ENCODE results near the gene EPG5. TPM values are rescaled to one million over a fixed set of nuclear protein-coding genes. Genes with fewer than 3 reads are reported as not detected.

The EPG5 gene
- total RNA-seq, 1 donor from 2014 or later: 34.0 TPM

- Histone ChIP-seq H3K4me1 (no peaks in the 10 kb centered on the region), H3K4me3 (no peak overlapping the region), H3F3A (ENCODE audit: low read depth) (no peaks in the 10 kb centered on the region), H3K27ac (no peak overlapping the region), H3K79me2 (ENCODE audit: low read depth) (peaks cover 5% of the 10 kb centered on the region), H4K20me1 (ENCODE audit: low read depth) (peaks cover 7% of the 10 kb centered on the region), H3K36me3 (no peaks in the 10 kb centered on the region), H2AFZ (replicated peaks) (no peak overlapping the region), H3K9ac (no peak overlapping the region), H3K9me3 (ENCODE audit: low read depth) (no peaks in the 10 kb centered on the region), H3K4me2 (no peak overlapping the region), H3K27me3 (no peaks in the 10 kb centered on the region)
- H3K27ac Mint-ChIP-seq: no peak overlapping the region
- no peaks in the 10 kb centered on the region for H3K4me1 Mint-ChIP-seq
- H3K36me3 Mint-ChIP-seq: peaks cover 17% of the 10 kb centered on the region
- TF ChIP-seq EZH2 (IDR thresholded peaks at IDR 0.05) (no peak), CTCF (IDR thresholded peaks at IDR 0.05) (no peak), EZH2phosphoT487 (IDR thresholded peaks at IDR 0.05) (no peak)
- H3K9me3 Mint-ChIP-seq: no peaks in the 10 kb centered on the region
- H3K27me3 Mint-ChIP-seq (ENCODE audit: insufficient read depth, low read depth): no peaks in the 10 kb centered on the region
- H3K4me3 Mint-ChIP-seq: no peak overlapping the region
- DNase-seq (ENCODE audit: low spot score): no peak
These were observed 12.8 kb downstream of the EPG5 start for GRCh38 chr18:45954070-45954934.

GRCh38 chr18:45951016-45951714, 16.0 kb downstream of the EPG5 start:
- no peak for DNase-seq (ENCODE audit: low spot score)
- H3K27me3 ChIP-seq: no peaks in the 10 kb centered on the region
- Mint-ChIP-seq H3K36me3 (peaks cover 28% of the 10 kb centered on the region), H3K27me3 (ENCODE audit: insufficient read depth, low read depth) (no peaks in the 10 kb centered on the region), H3K4me3 (no peak overlapping the region), H3K27ac (no peak overlapping the region), H3K9me3 (no peaks in the 10 kb centered on the region), H3K4me1 (no peaks in the 10 kb centered on the region)
- H3K4me2 ChIP-seq: no peak overlapping the region
- H3K27ac ChIP-seq: no peak overlapping the region
- no peaks in the 10 kb centered on the region for H3K36me3 ChIP-seq
- H3K9ac ChIP-seq: no peak overlapping the region
- H4K20me1 ChIP-seq (ENCODE audit: low read depth): no peaks in the 10 kb centered on the region
- no peaks in the 10 kb centered on the region for H3K4me1 ChIP-seq
- H2AFZ ChIP-seq (replicated peaks): no peak overlapping the region
- H3K4me3 ChIP-seq: no peak overlapping the region
- no peaks in the 10 kb centered on the region for H3K79me2 ChIP-seq (ENCODE audit: low read depth)
- no peaks in the 10 kb centered on the region for H3K9me3 ChIP-seq (ENCODE audit: low read depth)
- no peak for TF ChIP-seq EZH2 (IDR thresholded peaks at IDR 0.05)
- no peak for TF ChIP-seq CTCF (IDR thresholded peaks at IDR 0.05)
- no peak for TF ChIP-seq EZH2phosphoT487 (IDR thresholded peaks at IDR 0.05)
- H3F3A ChIP-seq (ENCODE audit: low read depth): no peaks in the 10 kb centered on the region

- H3F3A ChIP-seq (ENCODE audit: low read depth): no peaks in the 10 kb centered on the region
- H3K79me2 ChIP-seq (ENCODE audit: low read depth): no peaks in the 10 kb centered on the region
- H3K4me3 ChIP-seq: no peak overlapping the region
- TF ChIP-seq EZH2phosphoT487 (IDR thresholded peaks at IDR 0.05): no peak
- no peak for TF ChIP-seq EZH2 (IDR thresholded peaks at IDR 0.05)
- no peak for TF ChIP-seq CTCF (IDR thresholded peaks at IDR 0.05)
- H3K36me3 ChIP-seq: peaks cover 7% of the 10 kb centered on the region
- H3K4me1 ChIP-seq: no peaks in the 10 kb centered on the region
- H3K27me3 Mint-ChIP-seq (ENCODE audit: insufficient read depth, low read depth): no peaks in the 10 kb centered on the region
- no peak for DNase-seq (ENCODE audit: low spot score)
- no peaks in the 10 kb centered on the region for H3K4me1 Mint-ChIP-seq
- H3K27me3 ChIP-seq: no peaks in the 10 kb centered on the region
- H3K9me3 ChIP-seq (ENCODE audit: low read depth): no peaks in the 10 kb centered on the region
- H3K4me2 ChIP-seq: no peak overlapping the region
- no peaks in the 10 kb centered on the region for H3K9me3 Mint-ChIP-seq
- peaks cover 32% of the 10 kb centered on the region for H3K36me3 Mint-ChIP-seq
- H3K9ac ChIP-seq: no peak overlapping the region
- H3K27ac ChIP-seq: no peak overlapping the region
- H4K20me1 ChIP-seq (ENCODE audit: low read depth): no peaks in the 10 kb centered on the region
- H3K27ac Mint-ChIP-seq: no peak overlapping the region
- no peak overlapping the region for H2AFZ ChIP-seq (replicated peaks)
- no peak overlapping the region for H3K4me3 Mint-ChIP-seq
These were observed 21.5 kb downstream of the EPG5 start for GRCh38 chr18:45945669-45946068.

Data from neural progenitor cell (in vitro differentiated cells).